A549 (cell line): ENCODE results near the gene ITM2C.

Source experiments
- PBX3 ChIP-seq: IDR thresholded peaks from 2 replicates; pipeline ENCODE4 v1.6.1; 2012
- POLR2A ChIP-seq: IDR thresholded peaks from 2 replicates; pipeline ENCODE4 v1.6.1; 2012; ENCODE audit warnings: mild to moderate bottlenecking, low read length
- RAD21 ChIP-seq, 2 experiments: fragments of >200 bp in 1 of 2; sonication (Bioruptor Twin) in 1 of 2; formaldehyde crosslinking in 1 of 2; IDR thresholded peaks in 1 of 2; conservative IDR thresholded peaks in 1 of 2; 2 replicates in 1 of 2; 3 replicates in 1 of 2; pipeline ENCODE4 v1.6.1; 2012 to 2018; ENCODE audit warnings: inconsistent platforms in 1 of 2
- REST ChIP-seq: fragments of 200-600 bp; sonication (generic); IDR thresholded peaks from 2 replicates; pipeline ENCODE4 v1.6.1; 2016; ENCODE audit warnings: antibody characterized with exemption, mild to moderate bottlenecking, moderate library complexity
- USF2 ChIP-seq: fragments of 450-650 bp; IDR thresholded peaks from 2 replicates; pipeline ENCODE4 v1.6.1; 2014; ENCODE audit warnings: antibody characterized with exemption

- TF ChIP-seq PBX3 (no peak), REST (no peak), POLR2A (no peak), USF2 (no peak), RAD21 (conservative IDR thresholded peaks at IDR 0.05 in 1 of 2, IDR thresholded peaks at IDR 0.05 in 1 of 2) (no peak)
Observed at GRCh38 chr2:230872968-230873660, 8.4 kb downstream of the ITM2C start.
